NCI-H1694 treated with DMSO at 0.1 percent for 48 hours (cell line): ENCODE results near the gene PCNX1.

Experiments used
- DNase-seq: peaks from one replicate; lab custom pipeline; 2025; lab: John Stamatoyannopoulos, UW

PCNX1 gene

GRCh38 chr14:71076462-71077092, 169.3 kb downstream of the PCNX1 start:
- no peak for DNase-seq

- no peak for DNase-seq
These were observed 171.2 kb downstream of the PCNX1 start for GRCh38 chr14:71078500-71078899.

GRCh38 chr14:71086567-71086966, 179.3 kb downstream of the PCNX1 start:
- no peak for DNase-seq

- DNase-seq = no peak
These were observed 182.7 kb downstream of the PCNX1 start for GRCh38 chr14:71089971-71090370.

- no peak for DNase-seq
These were observed 187.5 kb downstream of the PCNX1 start for GRCh38 chr14:71094722-71095121.

- no peak for DNase-seq
These were observed 189.7 kb downstream of the PCNX1 start for GRCh38 chr14:71096947-71097346.

GRCh38 chr14:71103662-71104484, 196.6 kb downstream of the PCNX1 start:
- DNase-seq = peak; percentile 81

- DNase-seq = no peak
These were observed 197.9 kb downstream of the PCNX1 start for GRCh38 chr14:71105177-71105576.

GRCh38 chr14:71107921-71108320, 200.7 kb downstream of the PCNX1 start:
- no peak for DNase-seq

GRCh38 chr14:71108398-71109119, 201.3 kb downstream of the PCNX1 start:
- DNase-seq = no peak

- DNase-seq = no peak
These were observed 206.1 kb downstream of the PCNX1 start for GRCh38 chr14:71113376-71113775.

- DNase-seq = no peak
These were observed 207.3 kb downstream of the PCNX1 start for GRCh38 chr14:71114565-71114964.

- DNase-seq = no peak
These were observed 208.0 kb downstream of the PCNX1 start for GRCh38 chr14:71115306-71115705.

- DNase-seq = no peak
These were observed 208.7 kb downstream of the PCNX1 start for GRCh38 chr14:71115821-71116567.

GRCh38 chr14:71116568-71117122, 209.4 kb downstream of the PCNX1 start:
- no peak for DNase-seq

- no peak for DNase-seq
These were observed 210.8 kb downstream of the PCNX1 start for GRCh38 chr14:71117839-71118743.

GRCh38 chr14:71119075-71119474, 211.8 kb downstream of the PCNX1 start:
- no peak for DNase-seq

- DNase-seq = no peak
These were observed 212.6 kb downstream of the PCNX1 start for GRCh38 chr14:71119832-71120231.

- no peak for DNase-seq
These were observed 213.7 kb downstream of the PCNX1 start for GRCh38 chr14:71121001-71121400.

- no peak for DNase-seq
These were observed 214.5 kb downstream of the PCNX1 start for GRCh38 chr14:71121711-71122110.
